Glutamatergic neuron (in vitro differentiated cells): ENCODE measurements around the gene KCNJ5. TPM values are rescaled to one million over a fixed set of nuclear protein-coding genes. Genes with fewer than 3 reads are reported as not detected.

Source experiments
- DNase-seq: peaks from one replicate; pipeline ENCODE4 v3.0.0; 2022
- H3K27ac Mint-ChIP-seq: one replicate; pipeline ENCODE4 v1.8.0; 2020; ENCODE audit warnings: mild to moderate bottlenecking, mixed read lengths, inconsistent platforms; ENCODE audit not compliant: unreplicated experiment
- H3K27me3 Mint-ChIP-seq: one replicate; pipeline ENCODE4 v1.8.0; 2020; ENCODE audit warnings: mild to moderate bottlenecking, moderate library complexity, mixed read lengths, inconsistent platforms; ENCODE audit not compliant: unreplicated experiment
- H3K36me3 Mint-ChIP-seq: one replicate; pipeline ENCODE4 v1.8.0; 2020; ENCODE audit warnings: mild to moderate bottlenecking, mixed read lengths, inconsistent platforms; ENCODE audit not compliant: unreplicated experiment
- H3K4me1 Mint-ChIP-seq: one replicate; pipeline ENCODE4 v1.8.0; 2020; ENCODE audit warnings: mild to moderate bottlenecking, low read depth, mixed read lengths, inconsistent platforms; ENCODE audit not compliant: unreplicated experiment
- H3K4me3 Mint-ChIP-seq: one replicate; pipeline ENCODE4 v1.8.0; 2020; ENCODE audit warnings: mild to moderate bottlenecking, mixed read lengths, inconsistent platforms; ENCODE audit not compliant: unreplicated experiment
- H3K9me3 Mint-ChIP-seq: one replicate; pipeline ENCODE4 v1.8.0; 2020; ENCODE audit warnings: mild to moderate bottlenecking, moderate library complexity, mixed read lengths, inconsistent platforms; ENCODE audit not compliant: unreplicated experiment
- CTCF ChIP-seq: fragments of 200-600 bp; sonication (generic); IDR thresholded peaks from one replicate; pipeline ENCODE4 v1.5.0; 2021; ENCODE audit not compliant: partially characterized antibody, unreplicated experiment
- total RNA-seq: library from RNA; stranded (reverse); fragmentation: NEBNext Ultra II Directional; extraction: Animal tissue kit (Norgen Biotek cat#: 25700); gene quantifications from one replicate; pipeline ENCODE4 v1.2.1, GENCODE V29; 2021; ENCODE audit not compliant: unreplicated experiment

KCNJ5 gene
- total RNA-seq, 1 donor from 2014 or later, result 0.34 TPM

DNA sequence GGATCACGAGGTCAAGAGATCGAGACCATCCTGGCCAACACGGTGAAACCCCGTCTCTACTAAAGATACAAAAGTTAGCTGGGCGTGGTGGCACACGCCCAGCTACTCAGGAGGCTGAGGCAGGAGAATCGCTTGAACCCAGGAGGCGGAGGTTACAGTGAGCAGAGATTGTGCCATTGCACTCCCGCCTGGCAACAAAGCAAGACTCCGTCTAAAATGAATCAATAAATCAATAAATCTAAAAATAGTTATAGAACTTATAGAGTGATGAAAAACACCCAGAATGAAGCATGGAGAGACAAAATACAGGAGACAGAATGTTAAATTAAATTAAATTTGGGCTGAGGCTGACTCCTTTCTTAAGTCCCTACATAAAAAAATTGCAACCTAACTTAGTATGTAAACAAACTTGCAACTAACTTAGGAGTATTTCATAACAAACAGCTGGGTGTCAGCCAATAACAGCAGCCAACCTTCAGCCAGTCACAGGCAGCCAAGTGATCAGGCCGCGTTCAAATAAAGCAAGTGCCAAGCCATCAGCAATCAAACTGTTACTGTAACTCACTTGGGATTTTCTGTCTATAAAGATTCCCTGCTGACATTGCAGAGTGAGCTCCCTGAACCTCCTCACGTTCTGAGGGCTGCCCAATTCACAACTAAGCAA is 58.8 kb downstream of the KCNJ5 start:
- no peak for DNase-seq
- Mint-ChIP-seq H3K9me3 (no peaks in the 10 kb centered on the region), H3K36me3 (no peaks in the 10 kb centered on the region), H3K4me3 (no peak overlapping the region), H3K27me3 (peaks cover 4% of the 10 kb centered on the region), H3K27ac (no peak overlapping the region), H3K4me1 (peaks cover 5% of the 10 kb centered on the region)
- no peak for TF ChIP-seq CTCF

- H3K36me3 Mint-ChIP-seq, result no peaks in the 10 kb centered on the region
- no peaks in the 10 kb centered on the region for H3K9me3 Mint-ChIP-seq
- H3K27ac Mint-ChIP-seq, result no peak overlapping the region
- no peak for DNase-seq
- no peak overlapping the region for H3K4me3 Mint-ChIP-seq
- no peak for TF ChIP-seq CTCF
- H3K27me3 Mint-ChIP-seq, result peaks cover 4% of the 10 kb centered on the region
- H3K4me1 Mint-ChIP-seq, result peaks cover 4% of the 10 kb centered on the region
These were observed 62.0 kb downstream of the KCNJ5 start for GRCh38 chr11:128953151-128953550.

GRCh38 chr11:128955636-128956035 is 64.5 kb downstream of the KCNJ5 start:
- no peak for DNase-seq
- peaks cover 4% of the 10 kb centered on the region for H3K27me3 Mint-ChIP-seq
- no peaks in the 10 kb centered on the region for H3K9me3 Mint-ChIP-seq
- H3K27ac Mint-ChIP-seq, result no peak overlapping the region
- no peaks in the 10 kb centered on the region for H3K4me1 Mint-ChIP-seq
- H3K4me3 Mint-ChIP-seq, result no peak overlapping the region
- no peak for TF ChIP-seq CTCF
- H3K36me3 Mint-ChIP-seq, result peaks cover 4% of the 10 kb centered on the region

- H3K27ac Mint-ChIP-seq, result no peak overlapping the region
These were observed 65.4 kb downstream of the KCNJ5 start for GRCh38 chr11:128956401-128957201.

More at GRCh38 chr11:128956401-128957201, 65.4 kb downstream of the KCNJ5 start:
- Mint-ChIP-seq H3K4me1 (no peaks in the 10 kb centered on the region), H3K4me3 (no peak overlapping the region), H3K9me3 (no peaks in the 10 kb centered on the region), H3K36me3 (peaks cover 4% of the 10 kb centered on the region), H3K27me3 (peaks cover 4% of the 10 kb centered on the region)
- TF ChIP-seq CTCF, result peak; percentile 51
- no peak for DNase-seq
